Activated CD4-positive, alpha-beta T cell treated with anti-CD3 and anti-CD28 coated beads, Interleukin-2, amount 10 ng/mL, durations not matched to agents 24 days and 14 days (primary cell): ENCODE data around the gene DCLRE1A. TPM values are rescaled to one million over a fixed set of nuclear protein-coding genes. Genes with fewer than 3 reads are reported as not detected.

Experiments
- DNase-seq: peaks from one replicate; pipeline ENCODE4 v3.0.0; 2022
- H3K27ac Mint-ChIP-seq: one replicate; pipeline ENCODE4 v1.8.0; 2022; ENCODE audit warnings: mild to moderate bottlenecking, mixed read lengths
- H3K27me3 Mint-ChIP-seq: one replicate; pipeline ENCODE4 v1.8.0; 2022; ENCODE audit warnings: mixed read lengths
- H3K36me3 Mint-ChIP-seq: one replicate; pipeline ENCODE4 v1.8.0; 2022; ENCODE audit warnings: low read depth, mild to moderate bottlenecking, mixed read lengths
- H3K4me1 Mint-ChIP-seq: one replicate; pipeline ENCODE4 v1.8.0; 2021; ENCODE audit warnings: mixed read lengths
- H3K4me3 Mint-ChIP-seq: one replicate; pipeline ENCODE4 v1.8.0; 2022; ENCODE audit warnings: mild to moderate bottlenecking, moderate library complexity, mixed read lengths
- H3K9me3 Mint-ChIP-seq: one replicate; pipeline ENCODE4 v1.8.0; 2021; ENCODE audit warnings: mixed read lengths
- intact Hi-C: fragments of 100-400 bp; cut with micrococcal nuclease; formaldehyde crosslinking; loops from one replicate; pipeline ENCODE4 v1.15.1; 2023
- total RNA-seq: library from RNA; stranded (reverse); gene quantifications from 2 replicates; pipeline ENCODE4 v1.2.3, GENCODE V29; 2022

Gene DCLRE1A
- total RNA-seq, result 14.4 and 14.6 TPM in 2 replicates

GRCh38 chr10:113854013-113854760 is at the start of gene DCLRE1A, which contains the start of gene NHLRC2:
TSS of gene DCLRE1A (minus strand) at chr10:113854082. CDS start at chr10:113853182, 900 bp downstream.
TSS of gene NHLRC2 (plus strand) at chr10:113854661. CDS start at chr10:113854873, 212 bp downstream.
- H3K9me3 Mint-ChIP-seq, result no peaks in the 10 kb centered on the region
- DNase-seq, result peak; percentile 87
- H3K27ac Mint-ChIP-seq, result peak within 1 kb of the TSS; percentile 95
- no peaks in the 10 kb centered on the region for H3K27me3 Mint-ChIP-seq
- peak within 1 kb of the TSS; percentile 98 for H3K4me3 Mint-ChIP-seq
- intact Hi-C loops, result loop anchor here (1.0 to 10.0 kb wide), 7 partner anchors 175 to 1669 kb away; partner anchors contain the start of genes ADRB1, CASP7, CCDC186 and GPAM
- peaks cover 33% of the 10 kb centered on the region for H3K4me1 Mint-ChIP-seq
- peaks cover 14% of the 10 kb centered on the region for H3K36me3 Mint-ChIP-seq

GRCh38 chr10:113899952-113900598 is 46.2 kb upstream of the DCLRE1A start:
- H3K9me3 Mint-ChIP-seq, result no peaks in the 10 kb centered on the region
- H3K36me3 Mint-ChIP-seq, result peaks cover 28% of the 10 kb centered on the region
- DNase-seq, result no peak
- H3K27me3 Mint-ChIP-seq, result no peaks in the 10 kb centered on the region
- H3K27ac Mint-ChIP-seq, result no peak overlapping the region
- intact Hi-C loops, result no loop called here
- no peak overlapping the region for H3K4me3 Mint-ChIP-seq
- peaks cover 2% of the 10 kb centered on the region for H3K4me1 Mint-ChIP-seq

- H3K36me3 Mint-ChIP-seq, result peaks cover 20% of the 10 kb centered on the region
- no peak overlapping the region for H3K4me3 Mint-ChIP-seq
- no peaks in the 10 kb centered on the region for H3K9me3 Mint-ChIP-seq
- peaks cover 2% of the 10 kb centered on the region for H3K4me1 Mint-ChIP-seq
- DNase-seq, result no peak
- no peak overlapping the region for H3K27ac Mint-ChIP-seq
- H3K27me3 Mint-ChIP-seq, result no peaks in the 10 kb centered on the region
- intact Hi-C loops, result no loop called here
Measured at GRCh38 chr10:113897693-113898618, 44.1 kb upstream of the DCLRE1A start.

GRCh38 chr10:113895018-113895417 is 41.1 kb upstream of the DCLRE1A start:
- no peaks in the 10 kb centered on the region for H3K27me3 Mint-ChIP-seq
- no peak overlapping the region for H3K27ac Mint-ChIP-seq
- H3K36me3 Mint-ChIP-seq, result peaks cover 13% of the 10 kb centered on the region
- peaks cover 5% of the 10 kb centered on the region for H3K4me1 Mint-ChIP-seq
- H3K4me3 Mint-ChIP-seq, result no peak overlapping the region
- no peaks in the 10 kb centered on the region for H3K9me3 Mint-ChIP-seq
- intact Hi-C loops, result no loop called here
- DNase-seq, result no peak

- H3K27me3 Mint-ChIP-seq, result no peaks in the 10 kb centered on the region
- H3K9me3 Mint-ChIP-seq, result no peaks in the 10 kb centered on the region
- no peak overlapping the region for H3K4me3 Mint-ChIP-seq
- DNase-seq, result no peak
- H3K27ac Mint-ChIP-seq, result no peak overlapping the region
- H3K36me3 Mint-ChIP-seq, result peaks cover 16% of the 10 kb centered on the region
- intact Hi-C loops, result no loop called here
- H3K4me1 Mint-ChIP-seq, result peaks cover 5% of the 10 kb centered on the region
Measured at GRCh38 chr10:113894581-113894980, 40.7 kb upstream of the DCLRE1A start.

DNA sequence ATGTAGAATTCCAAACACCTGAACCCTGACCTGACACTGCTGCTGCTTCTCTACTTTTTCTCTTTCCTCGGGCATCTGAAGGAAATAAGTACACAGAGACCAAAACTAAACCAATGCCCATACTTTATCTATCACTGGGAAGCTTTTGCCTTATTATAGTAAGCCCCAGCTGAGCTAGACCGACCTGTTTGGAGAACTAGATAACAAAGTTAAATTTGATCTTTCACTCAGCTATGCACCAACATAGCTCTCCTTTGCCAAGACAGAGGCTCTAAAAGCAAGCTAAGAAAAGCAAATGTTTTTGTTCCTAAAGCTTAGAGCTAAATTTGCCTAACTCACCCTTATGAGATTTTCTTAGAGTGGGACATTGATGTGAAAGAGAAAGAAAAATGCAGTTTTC is 39.7 kb upstream of the DCLRE1A start:
- no peak overlapping the region for H3K27ac Mint-ChIP-seq
- peaks cover 17% of the 10 kb centered on the region for H3K36me3 Mint-ChIP-seq
- H3K9me3 Mint-ChIP-seq, result no peaks in the 10 kb centered on the region
- H3K4me1 Mint-ChIP-seq, result peaks cover 5% of the 10 kb centered on the region
- no peak overlapping the region for H3K4me3 Mint-ChIP-seq
- no peak for DNase-seq
- H3K27me3 Mint-ChIP-seq, result no peaks in the 10 kb centered on the region
- intact Hi-C loops, result no loop called here

DNA sequence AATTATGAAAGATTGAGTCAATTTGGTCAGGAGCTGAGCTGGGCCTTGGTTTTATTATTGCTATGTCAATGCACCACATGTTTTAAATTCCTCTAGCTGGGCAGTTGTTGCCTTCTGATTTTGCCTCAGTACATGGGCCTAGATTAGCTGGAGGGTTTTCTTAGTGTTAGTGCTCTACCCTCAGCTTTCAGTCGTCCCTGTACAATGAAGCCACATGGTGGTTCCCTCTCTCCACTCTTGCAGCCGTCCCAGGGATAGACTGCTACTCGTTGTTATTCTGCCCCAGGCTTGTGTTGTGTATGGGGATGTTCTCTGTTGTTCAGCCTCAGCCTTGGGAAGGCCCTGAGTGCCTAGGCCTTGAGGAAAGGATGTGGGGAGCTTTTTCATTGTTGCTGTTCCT is 37.6 kb upstream of the DCLRE1A start:
- Mint-ChIP-seq H3K27ac (no peak overlapping the region), H3K27me3 (no peaks in the 10 kb centered on the region), H3K9me3 (peaks cover 4% of the 10 kb centered on the region), H3K4me1 (peaks cover 5% of the 10 kb centered on the region), H3K4me3 (no peak overlapping the region), H3K36me3 (peaks cover 28% of the 10 kb centered on the region)
- intact Hi-C loops, result no loop called here
- no peak for DNase-seq

DNA sequence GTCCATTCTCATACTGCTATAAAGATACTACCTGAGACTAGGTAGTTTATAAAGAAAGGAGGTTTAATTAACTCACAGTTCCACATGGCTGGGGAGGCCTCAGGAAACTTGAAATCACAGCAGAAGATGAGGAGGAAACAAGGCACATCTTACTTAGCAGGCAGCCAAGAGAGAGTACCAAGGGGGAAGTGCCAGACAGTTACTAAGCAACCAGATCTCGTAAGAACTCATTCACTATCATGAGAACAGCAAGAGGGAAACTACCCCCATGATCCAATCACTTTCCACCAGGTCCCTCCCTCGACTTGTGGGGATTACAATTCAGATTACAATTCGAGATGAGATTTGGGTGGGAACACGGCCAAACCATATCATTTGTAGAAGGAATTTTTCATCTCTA is 36.9 kb upstream of the DCLRE1A start:
- H3K27ac Mint-ChIP-seq, result no peak overlapping the region
- H3K4me3 Mint-ChIP-seq, result no peak overlapping the region
- peaks cover 11% of the 10 kb centered on the region for H3K9me3 Mint-ChIP-seq
- H3K36me3 Mint-ChIP-seq, result peaks cover 34% of the 10 kb centered on the region
- no peak for DNase-seq
- peaks cover 5% of the 10 kb centered on the region for H3K4me1 Mint-ChIP-seq
- intact Hi-C loops, result no loop called here
- no peaks in the 10 kb centered on the region for H3K27me3 Mint-ChIP-seq

- H3K27ac Mint-ChIP-seq, result no peak overlapping the region
- H3K9me3 Mint-ChIP-seq, result peaks cover 11% of the 10 kb centered on the region
- peaks cover 5% of the 10 kb centered on the region for H3K4me1 Mint-ChIP-seq
- H3K36me3 Mint-ChIP-seq, result peaks cover 39% of the 10 kb centered on the region
- intact Hi-C loops, result no loop called here
- H3K4me3 Mint-ChIP-seq, result no peak overlapping the region
- DNase-seq, result no peak
- no peaks in the 10 kb centered on the region for H3K27me3 Mint-ChIP-seq
Measured at GRCh38 chr10:113889911-113890310, 36.0 kb upstream of the DCLRE1A start.

DNA sequence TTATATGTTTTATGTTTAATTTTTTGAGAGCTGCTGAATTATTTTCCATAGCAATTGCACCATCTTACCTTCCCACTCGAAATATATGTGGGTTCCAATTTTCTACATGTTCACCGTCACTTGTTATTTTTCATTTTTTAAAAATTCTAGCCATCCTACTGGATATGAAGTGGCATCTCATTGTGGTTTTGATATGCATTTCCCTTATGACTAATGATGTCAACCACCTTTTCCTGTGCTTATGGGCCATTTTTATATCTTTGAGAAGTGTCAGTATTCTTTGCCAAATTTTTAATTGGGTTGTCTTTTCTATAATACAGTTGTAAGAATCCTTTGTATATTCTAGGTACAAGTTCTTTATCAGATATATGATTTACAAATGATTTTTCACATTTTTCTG is 28.4 kb upstream of the DCLRE1A start:
- Mint-ChIP-seq H3K4me1 (peaks cover 12% of the 10 kb centered on the region), H3K36me3 (peaks cover 53% of the 10 kb centered on the region), H3K27ac (no peak overlapping the region), H3K4me3 (no peak overlapping the region), H3K9me3 (peaks cover 11% of the 10 kb centered on the region), H3K27me3 (no peaks in the 10 kb centered on the region)
- intact Hi-C loops, result no loop called here
- no peak for DNase-seq

DNA sequence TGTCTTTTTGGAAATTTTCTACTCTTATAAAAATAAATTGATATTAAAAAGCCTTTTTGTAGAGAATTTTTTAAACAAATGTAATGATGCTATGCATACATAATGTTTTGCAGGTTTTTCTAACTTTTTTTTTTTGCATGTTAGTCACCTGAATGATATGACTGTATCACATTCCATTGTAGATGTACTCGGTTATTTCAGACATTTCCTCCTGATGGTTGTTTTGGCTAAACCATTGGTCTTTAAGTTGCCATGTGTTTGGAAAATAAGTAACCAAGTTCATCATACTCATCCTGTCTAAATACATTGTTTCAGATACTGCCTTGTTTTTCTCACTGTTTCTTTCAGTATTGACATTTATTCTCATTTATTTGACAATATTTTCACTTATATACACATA is 26.4 kb upstream of the DCLRE1A start:
- H3K27me3 Mint-ChIP-seq, result no peaks in the 10 kb centered on the region
- no peak overlapping the region for H3K27ac Mint-ChIP-seq
- no peak for DNase-seq
- H3K36me3 Mint-ChIP-seq, result peaks cover 37% of the 10 kb centered on the region
- intact Hi-C loops, result no loop called here
- peaks cover 14% of the 10 kb centered on the region for H3K4me1 Mint-ChIP-seq
- H3K9me3 Mint-ChIP-seq, result no peaks in the 10 kb centered on the region
- H3K4me3 Mint-ChIP-seq, result no peak overlapping the region

DNA sequence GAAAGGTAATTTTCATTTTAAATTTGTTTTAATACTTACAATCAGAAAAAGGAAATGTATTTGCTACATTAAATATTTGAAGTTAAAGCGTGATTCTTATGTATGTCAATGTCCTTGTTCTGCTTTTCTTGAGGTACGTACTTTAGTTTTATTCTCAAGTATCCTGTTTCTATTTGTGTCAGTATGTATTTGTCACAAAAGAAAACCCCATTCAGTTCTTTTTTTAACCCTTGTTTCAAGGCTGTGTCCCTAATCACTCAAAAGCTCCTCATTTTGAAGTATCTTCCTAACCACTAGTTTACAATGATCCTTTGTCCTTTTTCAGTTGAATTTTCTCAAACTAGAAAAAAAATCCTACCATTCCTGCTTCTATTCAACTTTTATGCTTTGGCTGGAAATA is 25.8 kb upstream of the DCLRE1A start:
- H3K4me1 Mint-ChIP-seq, result peaks cover 14% of the 10 kb centered on the region
- no peaks in the 10 kb centered on the region for H3K27me3 Mint-ChIP-seq
- H3K36me3 Mint-ChIP-seq, result peaks cover 35% of the 10 kb centered on the region
- H3K9me3 Mint-ChIP-seq, result no peaks in the 10 kb centered on the region
- H3K27ac Mint-ChIP-seq, result no peak overlapping the region
- intact Hi-C loops, result no loop called here
- H3K4me3 Mint-ChIP-seq, result no peak overlapping the region
- DNase-seq, result no peak

DNA sequence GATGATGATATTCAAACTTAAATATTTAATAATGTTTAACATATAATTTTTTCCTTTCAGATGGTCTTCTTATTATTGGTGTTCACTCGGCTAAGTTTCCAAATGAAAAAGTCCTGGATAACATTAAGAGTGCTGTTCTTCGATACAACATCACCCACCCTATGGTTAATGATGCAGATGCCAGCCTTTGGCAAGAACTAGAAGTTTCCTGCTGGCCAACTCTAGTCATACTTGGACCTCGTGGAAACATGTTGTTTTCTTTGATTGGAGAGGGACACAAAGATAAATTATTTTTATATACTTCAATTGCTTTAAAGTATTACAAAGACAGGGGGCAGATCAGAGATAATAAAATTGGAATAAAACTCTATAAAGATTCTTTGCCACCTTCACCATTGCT is 22.6 kb upstream of the DCLRE1A start:
- H3K4me3 Mint-ChIP-seq, result no peak overlapping the region
- no peak for DNase-seq
- H3K36me3 Mint-ChIP-seq, result peaks cover 30% of the 10 kb centered on the region
- intact Hi-C loops, result no loop called here
- H3K9me3 Mint-ChIP-seq, result no peaks in the 10 kb centered on the region
- no peaks in the 10 kb centered on the region for H3K27me3 Mint-ChIP-seq
- H3K27ac Mint-ChIP-seq, result no peak overlapping the region
- H3K4me1 Mint-ChIP-seq, result peaks cover 4% of the 10 kb centered on the region

- intact Hi-C loops, result no loop called here
- H3K4me1 Mint-ChIP-seq, result peaks cover 4% of the 10 kb centered on the region
- no peak for DNase-seq
- no peak overlapping the region for H3K27ac Mint-ChIP-seq
- H3K36me3 Mint-ChIP-seq, result peaks cover 33% of the 10 kb centered on the region
- H3K27me3 Mint-ChIP-seq, result no peaks in the 10 kb centered on the region
- no peak overlapping the region for H3K4me3 Mint-ChIP-seq
- no peaks in the 10 kb centered on the region for H3K9me3 Mint-ChIP-seq
Measured at GRCh38 chr10:113875212-113875611, 21.3 kb upstream of the DCLRE1A start.
